Measurements from ENCODE around the gene KIAA0040.

Gene KIAA0040

DNA sequence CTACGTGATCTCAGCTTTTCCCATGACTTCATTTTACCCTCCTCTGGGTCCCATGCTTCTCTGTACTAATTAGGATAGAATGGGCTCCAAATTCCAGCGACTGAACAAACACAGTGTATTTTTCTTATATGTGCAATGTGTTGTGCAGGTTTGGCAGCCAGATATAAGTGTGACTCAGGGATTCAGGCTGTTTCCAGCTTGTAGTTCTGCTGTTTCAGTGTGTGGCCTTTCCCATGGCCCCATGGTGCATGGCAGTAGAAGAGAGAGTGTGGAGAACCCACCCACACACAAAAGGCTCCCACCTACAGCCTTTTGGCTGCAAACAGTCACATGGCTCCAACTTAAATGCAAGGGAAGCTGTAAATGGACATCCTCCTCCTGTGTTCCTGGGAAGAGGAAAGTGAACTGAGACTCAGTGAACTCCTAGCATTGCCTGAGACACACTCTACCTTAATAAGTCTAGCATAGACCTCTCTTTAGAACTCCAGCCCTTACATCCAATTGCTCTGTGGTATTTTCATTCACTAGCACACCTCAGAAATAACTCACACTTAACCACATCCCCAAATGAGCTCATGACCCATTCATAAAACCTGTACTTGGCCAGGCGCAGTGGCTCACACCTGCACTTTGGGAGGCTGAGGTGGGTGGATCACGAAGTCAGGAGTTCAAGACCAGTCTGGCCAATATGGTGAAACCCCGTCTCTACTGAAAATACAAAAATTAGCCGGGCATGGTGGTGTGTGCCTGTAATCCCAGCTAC lies 58.7 kb downstream of the KIAA0040 start:
- TF ChIP-seq, protein P1, sequence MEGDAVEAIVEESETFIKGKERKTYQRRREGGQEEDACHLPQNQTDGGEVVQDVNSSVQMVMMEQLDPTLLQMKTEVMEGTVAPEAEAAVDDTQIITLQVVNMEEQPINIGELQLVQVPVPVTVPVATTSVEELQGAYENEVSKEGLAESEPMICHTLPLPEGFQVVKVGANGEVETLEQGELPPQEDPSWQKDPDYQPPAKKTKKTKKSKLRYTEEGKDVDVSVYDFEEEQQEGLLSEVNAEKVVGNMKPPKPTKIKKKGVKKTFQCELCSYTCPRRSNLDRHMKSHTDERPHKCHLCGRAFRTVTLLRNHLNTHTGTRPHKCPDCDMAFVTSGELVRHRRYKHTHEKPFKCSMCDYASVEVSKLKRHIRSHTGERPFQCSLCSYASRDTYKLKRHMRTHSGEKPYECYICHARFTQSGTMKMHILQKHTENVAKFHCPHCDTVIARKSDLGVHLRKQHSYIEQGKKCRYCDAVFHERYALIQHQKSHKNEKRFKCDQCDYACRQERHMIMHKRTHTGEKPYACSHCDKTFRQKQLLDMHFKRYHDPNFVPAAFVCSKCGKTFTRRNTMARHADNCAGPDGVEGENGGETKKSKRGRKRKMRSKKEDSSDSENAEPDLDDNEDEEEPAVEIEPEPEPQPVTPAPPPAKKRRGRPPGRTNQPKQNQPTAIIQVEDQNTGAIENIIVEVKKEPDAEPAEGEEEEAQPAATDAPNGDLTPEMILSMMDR (IDR thresholded peaks at IDR 0.05; ENCODE audit: insufficient read depth, low read depth, low read length, missing control alignments): no peak
- no peak overlapping the region for H3K4me3 ChIP-seq (ENCODE audit: low read length)
- DNase-seq (ENCODE audit: low read depth): no peak

DNA sequence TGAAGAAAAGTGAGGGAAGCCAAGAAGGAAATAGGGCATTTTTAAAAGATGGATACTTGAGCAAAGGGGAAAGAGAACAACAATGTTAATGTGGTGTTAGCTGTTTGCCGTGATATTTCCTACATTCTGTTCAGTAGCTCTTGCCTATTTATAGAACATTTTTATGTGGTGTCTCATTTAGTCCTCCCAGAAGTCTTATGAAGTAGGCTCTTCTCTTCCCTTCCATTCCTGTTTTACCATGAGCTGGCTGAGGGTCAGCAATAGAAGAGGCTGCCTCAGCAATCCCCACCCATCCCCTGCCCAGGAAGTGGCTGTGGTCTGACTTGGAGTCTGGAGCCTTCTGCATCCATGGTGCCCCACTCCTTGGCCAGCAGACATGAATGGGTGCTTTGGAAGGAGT lies 60.1 kb downstream of the KIAA0040 start:
- TF ChIP-seq, protein P1 (IDR thresholded peaks at IDR 0.05; ENCODE audit: insufficient read depth, low read depth, low read length, missing control alignments): no peak
- no peak overlapping the region for H3K4me3 ChIP-seq (ENCODE audit: low read length)
- no peak for DNase-seq (ENCODE audit: low read depth)

DNA sequence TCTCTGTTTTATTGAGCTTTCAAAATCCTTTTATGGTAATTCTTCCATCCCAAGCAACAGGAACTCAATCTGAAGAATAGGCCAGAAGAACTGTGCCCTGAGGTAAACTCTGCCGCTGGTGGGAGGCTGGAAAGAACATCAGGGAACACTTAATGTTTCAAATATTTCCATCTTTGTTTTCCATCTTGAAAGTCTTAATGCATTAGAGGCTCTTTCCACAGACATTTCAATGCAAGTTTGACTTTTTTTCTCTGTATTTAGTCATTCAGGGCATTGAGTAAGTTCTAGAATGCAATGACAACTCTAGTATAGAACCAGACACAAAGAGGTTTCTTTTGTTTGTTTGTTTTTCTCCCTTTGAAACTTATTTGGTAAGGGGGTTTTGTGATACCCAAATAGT lies 61.5 kb downstream of the KIAA0040 start:
- no peak for DNase-seq (ENCODE audit: low read depth)
- TF ChIP-seq, protein P1 (IDR thresholded peaks at IDR 0.05; ENCODE audit: insufficient read depth, low read depth, low read length, missing control alignments): no peak
- H3K4me3 ChIP-seq (ENCODE audit: low read length): no peak overlapping the region

DNA sequence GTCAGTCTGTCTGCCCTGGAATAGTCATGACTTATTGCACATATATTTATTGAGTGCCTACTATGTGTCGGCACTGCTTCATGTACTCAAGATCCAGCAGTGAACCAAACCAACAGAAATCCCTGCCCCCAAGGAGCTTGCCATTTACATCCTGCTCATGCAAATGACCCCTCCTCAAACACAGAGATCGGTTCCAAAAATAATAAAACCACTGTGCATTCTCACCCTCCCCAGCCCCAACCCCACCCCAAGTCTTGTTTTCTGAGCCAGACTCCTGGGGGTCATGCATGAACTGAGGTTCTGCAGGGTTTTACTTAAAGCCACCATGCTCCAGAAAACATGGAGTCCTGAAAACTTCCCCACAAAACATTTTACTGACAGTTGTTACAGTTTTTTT lies 61.9 kb downstream of the KIAA0040 start:
- TF ChIP-seq, protein P1 (IDR thresholded peaks at IDR 0.05; ENCODE audit: insufficient read depth, low read depth, low read length, missing control alignments): no peak
- H3K4me3 ChIP-seq (ENCODE audit: low read length): no peak overlapping the region
- no peak for DNase-seq (ENCODE audit: low read depth)

DNA sequence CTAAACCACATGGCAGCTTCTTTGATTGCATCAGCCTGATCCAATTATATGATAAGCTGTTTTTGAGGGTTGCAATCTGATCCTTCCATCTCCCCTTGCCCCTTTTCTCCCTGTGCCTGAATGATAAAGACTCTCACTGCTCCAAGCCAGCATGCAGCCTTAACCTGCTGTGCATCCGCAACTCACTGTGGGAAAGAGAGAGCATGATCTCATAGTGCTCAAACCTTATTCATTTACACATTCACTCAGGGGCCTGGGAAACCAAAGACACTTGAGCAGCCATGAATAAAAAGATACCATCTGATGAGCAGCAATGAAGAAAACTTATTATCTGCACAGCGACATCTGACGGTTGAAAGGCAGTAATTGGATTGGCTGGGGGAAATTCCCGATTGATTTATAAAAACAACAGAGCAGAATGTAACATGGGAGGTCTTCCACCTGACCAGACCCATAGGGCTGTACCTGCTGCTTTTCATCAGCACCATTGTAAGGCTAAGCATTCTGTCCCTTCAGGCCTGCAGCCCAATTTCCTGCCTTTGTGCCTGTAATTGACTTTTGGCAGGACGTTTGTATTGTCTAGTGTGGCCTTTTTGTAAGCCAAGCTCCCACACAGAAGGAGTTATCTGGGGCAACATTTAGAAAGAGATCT lies 62.5 kb downstream of the KIAA0040 start:
- TF ChIP-seq, protein P1 (IDR thresholded peaks at IDR 0.05; ENCODE audit: insufficient read depth, low read depth, low read length, missing control alignments): no peak

DNA sequence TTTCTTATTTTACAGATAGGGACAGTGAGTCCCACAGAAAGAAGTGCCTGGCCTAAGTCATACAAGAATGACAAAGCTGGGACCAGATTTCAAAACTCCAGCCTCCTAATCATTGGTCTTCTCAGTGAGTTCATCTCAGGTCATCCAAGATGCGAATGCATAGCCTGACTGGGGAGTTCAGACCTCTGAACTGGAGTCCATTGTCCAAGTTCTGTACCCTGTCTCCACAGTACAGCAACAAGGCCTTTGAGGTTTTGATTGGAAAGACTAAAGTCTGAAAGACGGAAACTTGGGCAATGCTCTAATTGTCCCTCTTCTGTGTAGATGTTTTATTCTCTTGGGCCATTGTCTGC lies 63.0 kb downstream of the KIAA0040 start:
- DNase-seq (ENCODE audit: low read depth): no peak
- TF ChIP-seq, protein P1 (IDR thresholded peaks at IDR 0.05; ENCODE audit: insufficient read depth, low read depth, low read length, missing control alignments): no peak

More for the DNA sequence above, 62.5 kb downstream of the KIAA0040 start:
- H3K4me3 ChIP-seq (ENCODE audit: low read length): no peak overlapping the region
- no peak for DNase-seq (ENCODE audit: low read depth)

More for the DNA sequence above, 63.0 kb downstream of the KIAA0040 start:
- no peak overlapping the region for H3K4me3 ChIP-seq (ENCODE audit: low read length)
